ENCODE data around the gene ANXA2. TPM values are rescaled to one million over a fixed set of nuclear protein-coding genes. Genes with fewer than 3 reads are reported as not detected.
"Not testable (repeated sequence)": the region's sequence is repeated elsewhere in the genome, so short reads cannot be mapped to it uniquely, and the experiment has no call there.

The ANXA2 gene
- total and polyA plus RNA-seq, 4 donors = 62.7 to 138 (median 107) TPM

DNA sequence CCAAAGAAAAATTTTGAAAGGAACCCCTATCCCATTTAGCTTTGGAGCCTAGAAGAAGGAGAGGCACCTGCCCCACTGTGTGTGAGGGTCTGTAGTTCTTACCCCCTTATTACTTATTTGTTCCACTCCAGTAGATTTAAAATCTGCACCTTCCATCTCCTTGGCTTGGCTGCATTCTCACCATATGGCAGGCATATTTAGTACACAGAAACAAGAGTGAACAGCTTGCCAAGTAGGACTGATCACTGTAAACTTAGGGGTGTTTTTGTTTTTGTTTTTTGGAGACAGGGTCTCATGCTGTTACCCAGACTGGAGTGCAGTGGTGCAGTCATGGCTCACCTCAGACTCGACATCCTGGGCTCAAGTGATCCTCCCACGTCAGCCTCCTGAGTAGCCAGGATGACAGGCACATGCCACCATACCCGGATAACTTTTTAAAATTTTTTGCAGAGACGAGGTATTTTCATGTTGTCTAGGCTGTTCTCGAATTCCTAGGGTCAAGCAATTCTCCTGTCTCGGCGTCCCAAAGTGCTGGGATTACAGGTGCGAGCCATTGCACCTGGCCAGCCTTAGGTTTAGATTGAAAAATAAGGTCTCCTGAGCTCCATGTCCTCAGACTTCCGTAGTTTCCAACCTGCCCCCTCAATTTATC is 14.1 kb upstream of the ANXA2 start:
- 93% methylated on average over 9 of the region's 9 CpGs for WGBS
- Histone ChIP-seq H3K36me3 (ENCODE audit: control insufficient read depth in 4 of 4, insufficient read depth in 3 of 4, low read depth in 1 of 4, low read length in 3 of 4) (no peaks in the 10 kb centered on the region), H3K9ac (ENCODE audit: low read depth in 1 of 2, low read length in 2 of 2) (no peak overlapping the region), H3K4me1 (ENCODE audit: control insufficient read depth in 4 of 4, insufficient read depth in 4 of 4, low read length in 3 of 4) (peaks cover 0 to 2% (median 0%) of the 10 kb centered on the region in 4 donors), H3K9me3 (ENCODE audit: control insufficient read depth in 4 of 4, low read length in 3 of 4) (no peaks in the 10 kb centered on the region), H3K27me3 (ENCODE audit: control insufficient read depth in 4 of 4, insufficient read depth in 4 of 4, low read length in 3 of 4) (no peaks in the 10 kb centered on the region), H3K27ac (ENCODE audit: low read depth in 1 of 2, low read length in 2 of 2) (no peak overlapping the region), H3K4me3 (ENCODE audit: low read depth in 1 of 3, low read length in 3 of 3) (no peak overlapping the region)
- TF ChIP-seq NR2F2 (IDR thresholded peaks at IDR 0.05) (no peak), HNF4A (conservative IDR thresholded peaks at IDR 0.05) (no peak), SP1 (IDR thresholded peaks at IDR 0.05) (no peak), YY1 (IDR thresholded peaks at IDR 0.05) (no peak), JUND (IDR thresholded peaks at IDR 0.05) (no peak), HNF4G (IDR thresholded peaks at IDR 0.05) (no peak), GABPA (IDR thresholded peaks at IDR 0.05 in 1 of 2, conservative IDR thresholded peaks at IDR 0.05 in 1 of 2) (no peak), RXRA (IDR thresholded peaks at IDR 0.05) (no peak), TAF1 (conservative IDR thresholded peaks at IDR 0.05) (no peak), FOXA1 (IDR thresholded peaks at IDR 0.05) (no peak), EGR1 (IDR thresholded peaks at IDR 0.05; ENCODE audit: low read depth in 2 of 2) (no peak), FOXA2 (IDR thresholded peaks at IDR 0.05) (no peak), RAD21 (IDR thresholded peaks at IDR 0.05) (no peak)
- TF ChIP-seq, protein P1, sequence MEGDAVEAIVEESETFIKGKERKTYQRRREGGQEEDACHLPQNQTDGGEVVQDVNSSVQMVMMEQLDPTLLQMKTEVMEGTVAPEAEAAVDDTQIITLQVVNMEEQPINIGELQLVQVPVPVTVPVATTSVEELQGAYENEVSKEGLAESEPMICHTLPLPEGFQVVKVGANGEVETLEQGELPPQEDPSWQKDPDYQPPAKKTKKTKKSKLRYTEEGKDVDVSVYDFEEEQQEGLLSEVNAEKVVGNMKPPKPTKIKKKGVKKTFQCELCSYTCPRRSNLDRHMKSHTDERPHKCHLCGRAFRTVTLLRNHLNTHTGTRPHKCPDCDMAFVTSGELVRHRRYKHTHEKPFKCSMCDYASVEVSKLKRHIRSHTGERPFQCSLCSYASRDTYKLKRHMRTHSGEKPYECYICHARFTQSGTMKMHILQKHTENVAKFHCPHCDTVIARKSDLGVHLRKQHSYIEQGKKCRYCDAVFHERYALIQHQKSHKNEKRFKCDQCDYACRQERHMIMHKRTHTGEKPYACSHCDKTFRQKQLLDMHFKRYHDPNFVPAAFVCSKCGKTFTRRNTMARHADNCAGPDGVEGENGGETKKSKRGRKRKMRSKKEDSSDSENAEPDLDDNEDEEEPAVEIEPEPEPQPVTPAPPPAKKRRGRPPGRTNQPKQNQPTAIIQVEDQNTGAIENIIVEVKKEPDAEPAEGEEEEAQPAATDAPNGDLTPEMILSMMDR (IDR thresholded peaks at IDR 0.05; ENCODE audit: low read depth, low read length, missing input control) = no peak
- TF ChIP-seq, protein P2, sequence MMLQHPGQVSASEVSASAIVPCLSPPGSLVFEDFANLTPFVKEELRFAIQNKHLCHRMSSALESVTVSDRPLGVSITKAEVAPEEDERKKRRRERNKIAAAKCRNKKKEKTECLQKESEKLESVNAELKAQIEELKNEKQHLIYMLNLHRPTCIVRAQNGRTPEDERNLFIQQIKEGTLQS (IDR thresholded peaks at IDR 0.05) = no peak
- TF ChIP-seq, protein P3, sequence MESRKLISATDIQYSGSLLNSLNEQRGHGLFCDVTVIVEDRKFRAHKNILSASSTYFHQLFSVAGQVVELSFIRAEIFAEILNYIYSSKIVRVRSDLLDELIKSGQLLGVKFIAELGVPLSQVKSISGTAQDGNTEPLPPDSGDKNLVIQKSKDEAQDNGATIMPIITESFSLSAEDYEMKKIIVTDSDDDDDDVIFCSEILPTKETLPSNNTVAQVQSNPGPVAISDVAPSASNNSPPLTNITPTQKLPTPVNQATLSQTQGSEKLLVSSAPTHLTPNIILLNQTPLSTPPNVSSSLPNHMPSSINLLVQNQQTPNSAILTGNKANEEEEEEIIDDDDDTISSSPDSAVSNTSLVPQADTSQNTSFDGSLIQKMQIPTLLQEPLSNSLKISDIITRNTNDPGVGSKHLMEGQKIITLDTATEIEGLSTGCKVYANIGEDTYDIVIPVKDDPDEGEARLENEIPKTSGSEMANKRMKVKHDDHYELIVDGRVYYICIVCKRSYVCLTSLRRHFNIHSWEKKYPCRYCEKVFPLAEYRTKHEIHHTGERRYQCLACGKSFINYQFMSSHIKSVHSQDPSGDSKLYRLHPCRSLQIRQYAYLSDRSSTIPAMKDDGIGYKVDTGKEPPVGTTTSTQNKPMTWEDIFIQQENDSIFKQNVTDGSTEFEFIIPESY (IDR thresholded peaks at IDR 0.05) = no peak
- TF ChIP-seq, protein P4, sequence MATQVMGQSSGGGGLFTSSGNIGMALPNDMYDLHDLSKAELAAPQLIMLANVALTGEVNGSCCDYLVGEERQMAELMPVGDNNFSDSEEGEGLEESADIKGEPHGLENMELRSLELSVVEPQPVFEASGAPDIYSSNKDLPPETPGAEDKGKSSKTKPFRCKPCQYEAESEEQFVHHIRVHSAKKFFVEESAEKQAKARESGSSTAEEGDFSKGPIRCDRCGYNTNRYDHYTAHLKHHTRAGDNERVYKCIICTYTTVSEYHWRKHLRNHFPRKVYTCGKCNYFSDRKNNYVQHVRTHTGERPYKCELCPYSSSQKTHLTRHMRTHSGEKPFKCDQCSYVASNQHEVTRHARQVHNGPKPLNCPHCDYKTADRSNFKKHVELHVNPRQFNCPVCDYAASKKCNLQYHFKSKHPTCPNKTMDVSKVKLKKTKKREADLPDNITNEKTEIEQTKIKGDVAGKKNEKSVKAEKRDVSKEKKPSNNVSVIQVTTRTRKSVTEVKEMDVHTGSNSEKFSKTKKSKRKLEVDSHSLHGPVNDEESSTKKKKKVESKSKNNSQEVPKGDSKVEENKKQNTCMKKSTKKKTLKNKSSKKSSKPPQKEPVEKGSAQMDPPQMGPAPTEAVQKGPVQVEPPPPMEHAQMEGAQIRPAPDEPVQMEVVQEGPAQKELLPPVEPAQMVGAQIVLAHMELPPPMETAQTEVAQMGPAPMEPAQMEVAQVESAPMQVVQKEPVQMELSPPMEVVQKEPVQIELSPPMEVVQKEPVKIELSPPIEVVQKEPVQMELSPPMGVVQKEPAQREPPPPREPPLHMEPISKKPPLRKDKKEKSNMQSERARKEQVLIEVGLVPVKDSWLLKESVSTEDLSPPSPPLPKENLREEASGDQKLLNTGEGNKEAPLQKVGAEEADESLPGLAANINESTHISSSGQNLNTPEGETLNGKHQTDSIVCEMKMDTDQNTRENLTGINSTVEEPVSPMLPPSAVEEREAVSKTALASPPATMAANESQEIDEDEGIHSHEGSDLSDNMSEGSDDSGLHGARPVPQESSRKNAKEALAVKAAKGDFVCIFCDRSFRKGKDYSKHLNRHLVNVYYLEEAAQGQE (IDR thresholded peaks at IDR 0.05) = no peak
- TF ChIP-seq, protein P5, sequence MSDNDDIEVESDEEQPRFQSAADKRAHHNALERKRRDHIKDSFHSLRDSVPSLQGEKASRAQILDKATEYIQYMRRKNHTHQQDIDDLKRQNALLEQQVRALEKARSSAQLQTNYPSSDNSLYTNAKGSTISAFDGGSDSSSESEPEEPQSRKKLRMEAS (IDR thresholded peaks at IDR 0.05) = no peak
- no peak for DNase-seq (ENCODE audit: low spot score)

DNA sequence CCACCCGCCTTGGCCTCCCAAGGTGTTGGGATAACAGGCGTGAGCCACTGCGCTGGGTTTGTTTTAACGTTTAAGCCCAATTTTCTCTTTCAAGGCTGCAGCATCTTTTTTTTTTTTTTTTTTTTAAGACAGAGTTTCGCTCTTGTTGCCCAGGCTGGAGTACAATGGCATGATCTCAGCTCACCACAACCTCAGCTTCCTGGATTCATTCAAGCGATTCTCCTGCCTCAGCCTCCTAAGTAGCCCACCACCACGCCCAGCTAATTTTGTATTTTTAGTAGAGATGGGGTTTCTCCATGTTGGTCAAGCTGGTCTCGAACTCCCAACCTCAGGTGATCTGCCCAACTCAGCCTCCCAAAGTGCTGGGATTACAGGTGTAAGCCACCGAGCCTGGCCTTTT is 12.6 kb upstream of the ANXA2 start:
- not testable (repeated sequence) for H3K4me3 ChIP-seq (ENCODE audit: low read depth in 1 of 3, low read length in 3 of 3); H3K27ac ChIP-seq (ENCODE audit: low read depth in 1 of 2, low read length in 2 of 2); H3K9ac ChIP-seq (ENCODE audit: low read depth in 1 of 2, low read length in 2 of 2); H3K36me3 ChIP-seq (ENCODE audit: control insufficient read depth in 4 of 4, insufficient read depth in 3 of 4, low read depth in 1 of 4, low read length in 3 of 4); H3K9me3 ChIP-seq (ENCODE audit: control insufficient read depth in 4 of 4, low read length in 3 of 4); H3K4me1 ChIP-seq (ENCODE audit: control insufficient read depth in 4 of 4, insufficient read depth in 4 of 4, low read length in 3 of 4); H3K27me3 ChIP-seq (ENCODE audit: control insufficient read depth in 4 of 4, insufficient read depth in 4 of 4, low read length in 3 of 4); DNase-seq (ENCODE audit: low spot score)
- 97% methylated on average over 9 of the region's 9 CpGs for WGBS

All from liver (tissue), 9 donors.